Fibroblast of skin of abdomen (primary cell): Measurements from ENCODE around the gene RGS11.
"Not testable (repeated sequence)": the region's sequence is repeated elsewhere in the genome, so short reads cannot be mapped to it uniquely, and the experiment has no call there.

Source experiments
- DNase-seq: peaks from one replicate; pipeline ENCODE4 v3.0.0-alpha.2; 2013

RGS11 gene

GRCh38 chr16:280005-280460 is 4.3 kb upstream of the RGS11 start:
- DNase-seq: no peak

- no peak for DNase-seq
Observed at GRCh38 chr16:279531-279930, 3.8 kb upstream of the RGS11 start.

- peak; percentile 14 for DNase-seq
Observed at GRCh38 chr16:278863-279366, 3.2 kb upstream of the RGS11 start.

GRCh38 chr16:276426-277077 is 808 bp upstream of the RGS11 start:
- no peak for DNase-seq

DNA sequence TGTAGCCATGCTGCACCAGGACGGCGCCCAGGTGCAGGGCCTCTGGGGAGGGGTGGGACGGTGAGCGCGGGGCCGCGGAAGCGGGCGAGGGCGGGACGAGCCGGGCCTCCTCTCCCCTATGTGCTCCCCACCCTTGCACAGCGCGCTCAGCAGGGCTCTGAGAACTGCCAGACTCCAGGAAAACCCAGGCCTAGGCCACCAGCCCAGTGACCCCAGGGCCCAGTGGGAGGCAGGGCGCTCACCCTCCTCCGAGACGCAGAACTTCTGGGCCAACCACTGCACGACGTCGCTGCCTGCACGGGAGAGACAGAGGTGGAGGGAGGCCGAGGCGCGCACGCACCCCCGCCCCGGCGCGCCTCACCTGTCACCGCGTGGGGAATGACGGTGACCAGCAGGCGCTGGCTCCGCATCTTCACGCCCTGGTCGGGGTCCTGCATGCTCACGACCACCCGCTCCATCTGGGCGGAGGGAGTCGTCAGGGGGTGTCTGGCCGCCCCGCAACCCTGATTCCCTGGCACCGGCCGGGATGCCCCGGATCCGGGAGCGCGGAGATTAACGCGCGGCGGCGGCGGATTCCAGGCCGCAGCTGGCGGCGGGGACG is 603 bp downstream of the RGS11 start:
- no peak for DNase-seq

DNA sequence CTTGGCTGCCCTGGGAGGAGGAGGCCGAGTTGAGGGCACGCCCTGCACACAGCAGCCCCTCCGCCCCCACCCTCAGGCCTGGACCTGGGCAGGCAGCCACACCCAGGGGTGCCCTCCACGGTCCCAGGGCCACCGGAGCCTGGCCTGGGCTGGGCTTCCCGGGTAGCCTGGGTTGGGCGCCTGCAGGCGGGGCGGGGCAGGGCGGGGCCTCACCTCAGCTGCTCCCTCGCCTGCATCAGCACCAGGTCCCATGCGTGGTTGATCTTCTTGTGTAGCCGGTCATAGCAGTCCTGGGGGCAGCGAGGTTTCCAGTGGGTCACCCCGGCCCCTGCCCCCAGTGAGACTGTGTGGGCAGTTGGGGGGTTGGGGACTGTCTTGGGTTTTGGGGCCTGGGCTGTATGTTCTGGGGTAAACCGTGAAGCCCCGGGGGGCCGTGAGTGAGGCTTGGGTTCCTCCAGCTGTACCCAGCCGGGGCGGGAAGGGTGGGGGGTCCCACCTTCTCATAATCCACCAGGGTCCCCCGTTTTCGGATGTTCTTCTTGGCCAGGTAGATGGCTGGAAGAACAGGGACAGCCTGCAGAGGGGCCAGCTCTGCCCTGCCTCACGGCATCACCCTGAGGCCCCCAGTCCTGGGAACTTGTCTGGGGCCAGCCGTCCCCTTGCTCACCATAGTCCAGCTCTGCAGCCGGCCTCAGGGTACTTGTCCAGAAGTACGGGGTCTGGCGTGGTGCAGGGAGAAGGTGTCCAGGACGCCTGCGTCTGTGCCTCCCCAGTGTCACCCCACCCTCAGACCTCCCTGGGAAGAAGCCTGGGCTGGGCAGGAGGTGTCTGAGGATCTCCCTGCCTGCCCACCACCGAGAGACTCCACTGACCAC is 2.0 kb downstream of the RGS11 start:
- no peak for DNase-seq

DNA sequence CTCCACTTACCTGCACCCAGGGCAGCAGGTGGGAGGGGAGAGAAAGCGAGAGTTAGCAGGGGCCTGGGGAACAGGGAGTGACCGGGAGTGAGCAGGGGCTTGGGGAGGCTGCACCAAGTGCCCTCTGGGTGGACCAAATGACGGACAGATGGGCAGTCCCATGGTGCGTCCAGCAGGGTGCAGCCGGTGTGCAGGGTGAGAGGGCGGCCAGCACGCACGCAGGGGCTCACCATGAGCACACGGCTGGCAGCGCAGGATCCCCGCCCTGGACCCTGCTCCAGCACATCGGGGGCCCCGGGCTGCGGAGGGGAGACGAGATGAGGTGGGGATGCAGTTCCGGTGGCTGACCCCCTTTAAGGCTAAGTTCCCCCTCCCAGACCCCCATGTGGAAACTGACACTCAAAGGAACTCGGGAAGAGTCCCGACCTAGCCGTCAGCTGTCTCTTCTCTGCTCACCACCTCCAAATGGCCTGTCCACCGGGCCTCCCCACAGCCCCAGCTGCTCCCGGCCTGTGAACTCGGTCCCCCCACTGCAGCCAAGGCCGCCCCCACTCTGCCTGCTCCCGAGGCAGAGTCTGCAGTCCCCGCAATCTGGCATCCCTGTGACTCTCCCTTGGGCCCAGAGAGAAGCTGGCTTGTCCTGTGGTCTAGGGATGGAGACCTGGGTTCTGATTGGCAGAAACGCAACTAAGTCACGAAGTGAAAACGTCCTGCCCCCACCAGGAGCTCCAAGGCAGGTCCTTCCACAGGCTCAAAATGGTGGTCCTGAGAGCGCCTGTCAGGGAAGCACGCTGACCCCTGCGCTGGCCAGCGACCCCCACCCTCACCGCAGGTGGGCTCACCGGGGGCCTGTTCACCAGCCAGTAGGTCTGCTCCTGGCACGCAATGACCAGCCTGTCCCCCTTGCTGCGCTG is 2.9 kb downstream of the RGS11 start:
- DNase-seq: no peak

- no peak for DNase-seq
Observed at GRCh38 chr16:270381-271255, 5.1 kb downstream of the RGS11 start.

- no peak for DNase-seq
Observed at GRCh38 chr16:269061-269796, 6.5 kb downstream of the RGS11 start.

GRCh38 chr16:268141-269053 is 7.3 kb downstream of the RGS11 start:
- DNase-seq: no peak

DNA sequence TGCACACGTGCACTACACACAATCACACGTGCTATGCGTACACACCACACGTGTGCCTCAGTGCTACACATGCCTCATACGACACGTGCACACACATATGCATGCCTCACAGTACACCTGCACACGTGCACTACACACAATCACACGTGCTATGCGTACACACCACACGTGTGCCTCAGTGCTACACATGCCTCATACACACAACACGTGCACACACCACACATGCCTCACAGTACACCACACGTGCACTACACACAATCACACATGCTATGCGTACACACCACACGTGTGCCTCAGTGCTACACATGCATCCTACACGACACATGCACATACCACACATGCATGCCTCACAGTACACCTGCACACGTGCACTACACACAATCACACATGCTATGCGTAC is 8.2 kb downstream of the RGS11 start:
- DNase-seq: not testable (repeated sequence)

DNA sequence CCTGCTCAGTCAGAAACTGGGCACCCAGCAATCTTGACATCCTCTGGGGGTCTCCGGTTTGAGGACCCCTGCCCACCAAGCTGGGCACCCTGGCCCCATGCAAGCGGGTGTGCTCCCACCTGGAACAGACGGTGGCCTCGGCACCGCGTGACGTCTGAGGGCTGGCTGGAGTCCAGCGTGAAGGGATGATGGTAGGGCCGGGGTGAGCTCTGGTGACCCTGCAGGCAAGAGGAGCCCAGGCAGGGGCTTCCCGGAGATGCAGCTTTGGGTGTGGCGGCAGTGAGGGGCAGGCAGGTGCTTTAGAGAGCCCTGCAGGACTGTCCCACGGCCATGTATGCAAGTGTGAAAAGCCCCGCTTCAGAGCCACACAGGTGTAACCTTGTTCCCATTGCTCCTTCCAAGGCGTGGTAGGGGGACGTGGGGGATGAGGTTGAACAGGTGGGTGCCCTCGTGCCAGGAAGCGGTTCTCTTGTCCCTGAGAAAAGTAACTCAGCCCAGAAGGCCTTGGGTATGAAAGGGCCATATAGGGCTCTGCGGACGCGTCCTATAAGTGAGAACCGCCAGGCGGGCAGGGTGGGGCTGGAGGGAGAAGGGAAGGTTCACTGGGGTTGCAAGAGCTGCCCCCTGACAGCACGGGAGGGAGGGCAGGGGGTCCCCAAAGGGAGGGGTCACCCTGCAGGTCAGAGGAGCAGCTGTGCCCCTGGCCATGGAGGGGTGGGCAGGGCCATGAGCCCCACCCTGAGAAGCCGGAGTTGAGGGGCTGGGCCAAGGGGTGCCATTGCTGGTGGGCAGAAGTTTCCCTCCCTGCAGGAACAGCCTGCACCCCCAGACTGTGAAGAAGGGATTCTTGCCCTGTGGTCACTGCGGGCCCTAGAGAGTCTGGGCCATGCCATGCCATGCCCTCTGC is 9.2 kb downstream of the RGS11 start:
- no peak for DNase-seq

DNA sequence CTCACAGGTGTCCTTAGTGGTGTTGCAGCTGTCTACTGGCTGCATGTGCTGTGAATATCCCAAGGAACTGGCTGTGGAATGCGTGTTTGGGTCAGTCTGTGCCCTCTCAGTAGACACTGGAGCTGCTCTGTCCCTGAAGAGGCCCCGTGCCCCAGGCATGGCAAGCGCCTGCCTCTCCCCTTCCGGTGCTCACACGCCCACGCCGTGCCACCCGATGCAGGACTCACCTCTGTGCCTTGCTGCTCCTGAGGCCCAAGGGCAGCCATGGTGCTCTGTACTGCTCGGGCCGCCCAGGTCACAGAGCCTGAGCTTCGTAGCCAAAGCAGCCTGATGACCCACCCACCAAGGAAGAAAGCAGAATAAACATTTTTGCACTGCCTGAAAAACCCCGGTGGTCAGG is 10.0 kb downstream of the RGS11 start:
- no peak for DNase-seq

- no peak for DNase-seq
Observed at GRCh38 chr16:265002-265529, 10.7 kb downstream of the RGS11 start.

DNA sequence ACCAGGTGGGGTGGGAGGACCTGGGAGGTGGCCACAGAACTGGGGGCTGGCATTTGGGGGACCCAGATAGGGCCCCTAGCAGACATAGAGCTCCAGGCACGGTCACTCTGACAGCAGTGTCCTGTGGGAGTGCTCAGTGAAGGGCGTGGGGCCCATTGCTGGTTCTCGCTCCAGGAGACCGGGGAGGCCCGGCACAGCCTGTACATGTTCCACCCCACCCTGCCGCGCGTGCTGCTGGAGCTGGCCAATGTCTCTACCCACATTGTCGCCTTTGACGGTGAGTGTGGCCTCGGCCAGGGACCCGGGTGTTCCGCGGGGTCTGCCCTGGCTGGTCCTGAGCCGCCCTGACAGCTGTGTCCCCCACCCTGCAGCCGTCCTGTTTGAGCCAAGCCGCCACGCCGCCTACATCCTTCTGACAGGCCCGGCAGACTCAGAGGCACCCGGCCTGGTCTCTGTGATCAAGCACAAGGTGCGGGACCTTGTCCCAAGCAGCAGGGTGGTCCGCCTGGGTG is 11.2 kb downstream of the RGS11 start:
- no peak for DNase-seq

GRCh38 chr16:263944-264343 is 11.8 kb downstream of the RGS11 start:
- DNase-seq: no peak

- DNase-seq: no peak
Observed at GRCh38 chr16:263182-263774, 12.5 kb downstream of the RGS11 start.
